Measurements from ENCODE around the gene MAPT.
"Not testable (repeated sequence)": the region's sequence is repeated elsewhere in the genome, so short reads cannot be mapped to it uniquely, and the experiment has no call there.

The MAPT gene

GRCh38 chr17:45953561-45953960, 59.2 kb downstream of the MAPT start:
- no peak for DNase-seq (ENCODE audit: low spot score)

GRCh38 chr17:45954914-45955313, 60.6 kb downstream of the MAPT start:
- no peak for DNase-seq (ENCODE audit: low spot score)

GRCh38 chr17:45955326-45955725, 61.0 kb downstream of the MAPT start:
- no peak for DNase-seq (ENCODE audit: low spot score)

- no peak for DNase-seq (ENCODE audit: low spot score)
Observed at GRCh38 chr17:45956090-45956489, 61.7 kb downstream of the MAPT start.

DNA sequence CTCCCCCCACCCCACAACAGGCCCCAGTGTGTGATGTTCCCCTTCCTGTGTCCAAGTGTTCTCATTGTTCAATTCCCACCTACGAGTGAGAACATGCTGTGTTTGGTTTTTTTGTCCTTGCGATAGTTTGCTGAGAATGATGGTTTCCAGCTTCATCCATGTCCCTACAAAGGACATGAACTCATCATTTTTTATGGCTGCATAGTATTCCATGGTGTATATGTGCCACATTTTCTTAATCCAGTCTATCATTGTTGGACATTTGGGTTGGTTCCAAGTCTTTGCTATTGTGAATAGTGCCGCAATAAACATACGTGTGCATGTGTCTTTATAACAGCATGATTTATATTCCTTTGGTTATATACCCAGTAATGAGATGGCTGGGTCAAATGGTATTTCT, 62.4 kb downstream of the MAPT start:
- DNase-seq (ENCODE audit: low spot score) = not testable (repeated sequence)

GRCh38 chr17:45958307-45958706, 64.0 kb downstream of the MAPT start:
- no peak for DNase-seq (ENCODE audit: low spot score)

DNA sequence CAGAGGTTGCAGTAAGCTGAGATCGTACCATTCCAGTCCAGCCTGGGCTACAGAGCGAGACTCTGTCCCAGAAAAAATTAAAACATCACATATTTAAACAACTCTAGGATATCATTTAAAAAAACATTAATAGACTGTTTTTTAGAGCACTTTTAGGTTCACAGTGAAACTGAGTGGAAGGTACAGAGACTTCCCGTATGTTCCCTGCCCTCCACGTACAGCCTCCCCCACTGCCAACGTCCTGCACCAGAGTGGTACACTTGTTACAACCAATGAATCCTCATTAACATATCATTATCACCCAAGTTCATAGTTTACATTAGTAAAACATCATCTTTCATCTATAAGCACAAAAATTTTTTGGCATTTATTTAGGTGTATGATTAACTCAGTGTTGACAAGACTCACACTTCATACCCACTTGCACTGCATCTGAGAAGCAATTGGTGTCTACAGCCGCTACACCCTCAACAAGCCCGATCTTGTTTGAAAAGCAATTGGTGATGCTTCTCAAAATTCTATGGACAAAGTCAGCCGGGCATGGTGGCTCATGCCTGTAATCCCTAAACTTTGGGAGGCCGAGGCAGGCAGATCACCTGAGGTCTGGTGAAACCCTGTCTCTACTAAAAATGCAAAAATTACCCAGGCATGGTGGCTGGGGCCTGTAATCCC, 64.8 kb downstream of the MAPT start:
- no peak for DNase-seq (ENCODE audit: low spot score)

DNA sequence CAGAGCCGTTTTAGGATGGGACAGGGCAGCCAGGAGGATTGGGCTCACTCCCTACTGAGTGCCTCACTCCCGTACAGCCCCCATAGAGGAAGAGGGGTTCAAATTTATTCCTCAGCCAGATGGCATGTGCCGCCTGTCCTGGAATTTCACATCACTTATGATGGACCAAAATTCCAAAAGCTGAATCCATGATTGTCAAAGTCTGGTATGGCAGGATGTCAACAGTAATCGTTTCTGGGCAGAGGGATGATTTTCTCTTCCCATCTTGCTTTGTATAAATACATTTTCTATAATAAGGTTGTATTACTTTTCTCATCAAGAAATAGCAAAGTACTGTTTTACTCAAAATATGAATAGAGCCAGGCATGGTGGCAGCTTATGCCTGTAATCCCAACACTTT, 66.0 kb downstream of the MAPT start:
- DNase-seq (ENCODE audit: low spot score) = no peak

GRCh38 chr17:45961206-45961605, 66.9 kb downstream of the MAPT start:
- no peak for DNase-seq (ENCODE audit: low spot score)

DNA sequence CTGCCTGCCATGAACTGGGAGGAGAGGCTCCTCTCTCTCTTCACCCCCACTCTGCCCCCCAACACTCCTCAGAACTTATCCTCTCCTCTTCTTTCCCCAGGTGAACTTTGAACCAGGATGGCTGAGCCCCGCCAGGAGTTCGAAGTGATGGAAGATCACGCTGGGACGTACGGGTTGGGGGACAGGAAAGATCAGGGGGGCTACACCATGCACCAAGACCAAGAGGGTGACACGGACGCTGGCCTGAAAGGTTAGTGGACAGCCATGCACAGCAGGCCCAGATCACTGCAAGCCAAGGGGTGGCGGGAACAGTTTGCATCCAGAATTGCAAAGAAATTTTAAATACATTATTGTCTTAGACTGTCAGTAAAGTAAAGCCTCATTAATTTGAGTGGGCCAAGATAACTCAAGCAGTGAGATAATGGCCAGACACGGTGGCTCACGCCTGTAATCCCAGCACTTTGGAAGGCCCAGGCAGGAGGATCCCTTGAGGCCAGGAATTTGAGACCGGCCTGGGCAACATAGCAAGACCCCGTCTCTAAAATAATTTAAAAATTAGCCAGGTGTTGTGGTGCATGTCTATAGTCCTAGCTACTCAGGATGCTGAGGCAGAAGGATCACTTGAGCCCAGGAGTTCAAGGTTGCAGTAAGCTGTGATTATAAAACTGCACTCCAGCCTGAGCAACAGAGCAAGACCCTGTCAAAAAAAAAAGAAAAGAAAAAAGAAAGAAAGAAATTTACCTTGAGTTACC, 68.0 kb downstream of the MAPT start:
- no peak for DNase-seq (ENCODE audit: low spot score)

DNA sequence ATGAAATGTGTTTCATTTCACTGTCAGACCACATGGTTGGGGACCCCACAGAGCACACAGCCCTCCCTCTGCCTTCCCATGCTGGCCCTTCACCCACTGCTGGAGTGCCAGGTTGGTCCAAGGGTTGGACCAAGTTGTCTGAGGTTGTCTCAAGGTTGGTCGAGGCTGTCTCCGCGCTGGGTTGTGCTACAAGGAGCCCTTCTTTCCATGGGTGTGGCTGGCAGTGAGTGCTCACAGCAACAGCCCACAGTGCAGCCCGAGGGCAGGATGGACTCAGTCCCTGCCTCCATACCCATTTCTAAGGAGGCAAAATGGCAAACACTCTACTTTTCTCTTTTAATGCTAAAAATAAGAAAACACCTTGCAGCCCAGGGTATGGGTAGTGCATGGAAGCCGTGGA, 68.9 kb downstream of the MAPT start:
- no peak for DNase-seq (ENCODE audit: low spot score)

DNA sequence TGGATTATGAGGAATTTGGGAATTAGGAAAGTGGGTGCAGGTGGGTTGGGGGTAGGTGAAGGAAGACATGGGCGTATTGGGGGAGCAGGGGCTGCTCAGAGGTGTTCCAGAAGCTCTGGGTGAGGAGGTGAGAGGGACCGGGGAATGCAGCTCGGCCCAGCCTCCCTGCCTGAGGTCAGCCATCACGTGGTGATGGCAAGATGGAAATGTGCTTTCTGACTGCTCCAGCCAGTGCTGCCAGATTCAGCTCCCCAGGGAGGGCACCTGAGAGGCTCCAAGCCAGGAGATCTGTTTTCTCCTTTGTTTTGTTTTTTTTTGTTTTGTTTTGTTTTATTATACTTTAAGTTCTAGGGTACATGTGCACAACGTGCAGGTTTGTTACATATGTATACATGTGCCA, 69.5 kb downstream of the MAPT start:
- DNase-seq (ENCODE audit: low spot score) = no peak

GRCh38 chr17:45964634-45965033, 70.3 kb downstream of the MAPT start:
- no peak for DNase-seq (ENCODE audit: low spot score)

DNA sequence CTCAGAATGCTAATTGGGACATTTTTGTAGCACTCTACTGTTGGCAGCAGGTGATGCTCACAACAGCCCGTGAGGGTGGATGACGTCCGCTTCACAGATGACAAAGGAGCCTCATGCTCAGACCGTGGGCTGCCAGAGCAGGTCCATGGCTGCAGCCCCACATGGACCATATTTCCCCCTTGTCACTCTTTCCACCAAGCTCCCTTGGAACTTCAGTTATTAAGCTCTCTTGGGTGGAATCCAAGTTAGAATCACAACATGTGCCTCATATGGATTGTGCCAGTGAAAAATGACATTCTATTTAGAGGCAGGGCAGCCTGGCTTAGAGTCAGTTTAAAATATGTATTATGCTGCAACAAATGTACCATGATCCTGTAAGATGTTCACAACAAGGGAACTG, 71.5 kb downstream of the MAPT start:
- DNase-seq (ENCODE audit: low spot score) = no peak

- DNase-seq (ENCODE audit: low spot score) = no peak
Observed at GRCh38 chr17:45966606-45967280, 72.4 kb downstream of the MAPT start.

GRCh38 chr17:45967378-45967777, 73.0 kb downstream of the MAPT start:
- DNase-seq (ENCODE audit: low spot score) = no peak

- DNase-seq (ENCODE audit: low spot score) = no peak
Observed at GRCh38 chr17:45968732-45969131, 74.4 kb downstream of the MAPT start.

DNA sequence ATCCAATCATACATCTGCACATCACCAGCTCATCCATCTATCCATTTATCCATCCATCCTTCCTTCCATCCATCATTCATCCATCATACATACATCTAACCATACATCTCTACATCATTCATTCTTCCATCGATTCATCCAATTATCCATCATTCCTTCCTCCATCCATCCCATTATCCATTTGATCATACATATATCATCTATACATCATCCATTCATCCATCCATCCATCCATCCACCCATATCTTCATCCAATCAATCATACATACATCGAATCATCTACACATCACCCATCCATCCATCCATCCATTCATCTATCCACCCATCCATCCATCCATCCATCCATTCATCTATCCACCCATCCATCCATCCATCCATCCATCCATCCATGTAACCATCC, 75.4 kb downstream of the MAPT start:
- no peak for DNase-seq (ENCODE audit: low spot score)

GRCh38 chr17:45970659-45971058, 76.3 kb downstream of the MAPT start:
- DNase-seq (ENCODE audit: low spot score) = no peak

DNA sequence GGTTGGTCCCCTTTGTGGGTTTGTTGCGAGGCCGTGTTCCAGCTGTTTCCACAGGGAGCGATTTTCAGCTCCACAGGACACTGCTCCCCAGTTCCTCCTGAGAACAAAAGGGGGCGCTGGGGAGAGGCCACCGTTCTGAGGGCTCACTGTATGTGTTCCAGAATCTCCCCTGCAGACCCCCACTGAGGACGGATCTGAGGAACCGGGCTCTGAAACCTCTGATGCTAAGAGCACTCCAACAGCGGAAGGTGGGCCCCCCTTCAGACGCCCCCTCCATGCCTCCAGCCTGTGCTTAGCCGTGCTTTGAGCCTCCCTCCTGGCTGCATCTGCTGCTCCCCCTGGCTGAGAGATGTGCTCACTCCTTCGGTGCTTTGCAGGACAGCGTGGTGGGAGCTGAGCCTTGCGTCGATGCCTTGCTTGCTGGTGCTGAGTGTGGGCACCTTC, 77.4 kb downstream of the MAPT start:
- DNase-seq (ENCODE audit: low spot score) = no peak

- no peak for DNase-seq (ENCODE audit: low spot score)
Observed at GRCh38 chr17:45972531-45972930, 78.2 kb downstream of the MAPT start.

- no peak for DNase-seq (ENCODE audit: low spot score)
Observed at GRCh38 chr17:45973099-45973780, 78.9 kb downstream of the MAPT start.
